Liver (tissue), 9 donors: ENCODE measurements around the gene RDH11. TPM values are rescaled to one million over a fixed set of nuclear protein-coding genes. Genes with fewer than 3 reads are reported as not detected.

Experiments
- DNase-seq: peaks from one replicate; pipeline ENCODE4 v3.0.0-alpha.2; 2017; ENCODE audit warnings: low spot score
- H3K27ac ChIP-seq, 2 donors: one replicate each; pipeline ENCODE4 v1.7.0; 2013; ENCODE audit warnings: inconsistent platforms in 2 of 2, low read length in 2 of 2, control low read depth in 1 of 2, low read depth in 1 of 2, mild to moderate bottlenecking in 1 of 2
- H3K27me3 ChIP-seq, 4 donors: one replicate each; pipeline versions ENCODE4 v1.6.1 to v1.7.0; 2013; ENCODE audit warnings: low read length in 3 of 4, inconsistent platforms in 1 of 4, mild to moderate bottlenecking in 1 of 4, moderate library complexity in 1 of 4; ENCODE audit not compliant: control insufficient read depth in 4 of 4, insufficient read depth in 4 of 4
- H3K36me3 ChIP-seq, 4 donors: one replicate each; pipeline versions ENCODE4 v1.6.1 to v1.7.0; 2013; ENCODE audit warnings: low read length in 3 of 4, mild to moderate bottlenecking in 3 of 4, low read depth in 1 of 4, moderate library complexity in 1 of 4; ENCODE audit not compliant: control insufficient read depth in 4 of 4, insufficient read depth in 3 of 4
- H3K4me1 ChIP-seq, 4 donors: one replicate each; pipeline versions ENCODE4 v1.6.1 to v1.7.0; 2013; ENCODE audit warnings: low read length in 3 of 4, mild to moderate bottlenecking in 3 of 4, moderate library complexity in 1 of 4; ENCODE audit not compliant: control insufficient read depth in 4 of 4, insufficient read depth in 4 of 4
- H3K4me3 ChIP-seq, 3 donors: one replicate each; pipeline versions ENCODE4 v1.6.1 to v1.7.0; 2013; ENCODE audit warnings: low read length in 3 of 3, control low read depth in 1 of 3, low read depth in 1 of 3, mild to moderate bottlenecking in 1 of 3
- H3K9ac ChIP-seq, 2 donors: one replicate each; pipeline ENCODE4 v1.7.0; 2013; ENCODE audit warnings: low read length in 2 of 2, mild to moderate bottlenecking in 2 of 2, moderate library complexity in 2 of 2, control low read depth in 1 of 2, low read depth in 1 of 2
- H3K9me3 ChIP-seq, 4 donors: one replicate each; pipeline versions ENCODE4 v1.6.1 to v1.7.0; 2013; ENCODE audit warnings: low read length in 3 of 4; ENCODE audit not compliant: control insufficient read depth in 4 of 4
- FOXA1 ChIP-seq: IDR thresholded peaks from 2 replicates; pipeline ENCODE4 v1.6.1; 2016; ENCODE audit warnings: antibody characterized with exemption
- FOXA2 ChIP-seq: IDR thresholded peaks from 2 replicates; pipeline ENCODE4 v1.6.1; 2016; ENCODE audit warnings: antibody characterized with exemption
- GABPA ChIP-seq, 2 donors: IDR thresholded peaks in 1 of 2; conservative IDR thresholded peaks in 1 of 2; 2 replicates each; pipeline ENCODE4 v1.6.1; 2016; ENCODE audit warnings: antibody characterized with exemption in 2 of 2, mild to moderate bottlenecking in 1 of 2, moderate library complexity in 1 of 2
- HNF4A ChIP-seq, 2 donors: conservative IDR thresholded peaks; 2 replicates each; pipeline ENCODE4 v1.6.1; 2016; ENCODE audit warnings: antibody characterized with exemption in 2 of 2, mild to moderate bottlenecking in 2 of 2
- HNF4G ChIP-seq: IDR thresholded peaks from 2 replicates; pipeline ENCODE4 v1.6.1; 2016; ENCODE audit warnings: antibody characterized with exemption
- JUND ChIP-seq, 2 donors: IDR thresholded peaks; 2 replicates each; pipeline ENCODE4 v1.6.1; 2016; ENCODE audit warnings: antibody characterized with exemption in 2 of 2
- RAD21 ChIP-seq, 2 donors: IDR thresholded peaks; 2 replicates each; pipeline ENCODE4 v1.6.1; 2016; ENCODE audit warnings: antibody characterized with exemption in 2 of 2, mild to moderate bottlenecking in 2 of 2
- SP1 ChIP-seq: IDR thresholded peaks from 2 replicates; pipeline ENCODE4 v1.6.1; 2018; ENCODE audit warnings: antibody characterized with exemption, mild to moderate bottlenecking
- TAF1 ChIP-seq: conservative IDR thresholded peaks from 2 replicates; pipeline ENCODE4 v1.6.1; 2016; ENCODE audit warnings: antibody characterized with exemption, mild to moderate bottlenecking
- WGBS: extraction: QIAGEN DNeasy Blood & Tissue Kit; methylation state at CpG from one replicate; pipeline ENCODE4 v1.1.7; 2013; 5-methylcytosine and 5-hydroxymethylcytosine counted together
- polyA plus RNA-seq, 2 donors: library from polyadenylated mRNA; stranded (reverse) in 1 of 2; unstranded in 1 of 2; fragments of 200-250 nt in 1 of 2; fragments of >200 nt in 1 of 2; fragmentation: Nextera tagmentation in 1 of 2; extraction: Ambion mirVana in 1 of 2; gene quantifications; one replicate each; pipeline versions ENCODE4 v1.2.1 to v1.2.3, GENCODE V29; 2013 to 2015
- total RNA-seq, 2 donors: library from RNA; depleted of rRNA; stranded (reverse); fragments of >200 nt; gene quantifications; one replicate each; pipeline ENCODE4 v1.2.3, GENCODE V29; 2014
- TF ChIP-seq, protein P1 (sequence below): IDR thresholded peaks from 2 replicates; pipeline ENCODE4 v1.6.1; 2016; ENCODE audit warnings: antibody characterized with exemption
- TF ChIP-seq, protein P2 (sequence below): IDR thresholded peaks from 2 replicates; pipeline ENCODE4 v1.6.1; 2016; ENCODE audit warnings: antibody characterized with exemption
- TF ChIP-seq, protein P3 (sequence below): IDR thresholded peaks from 2 replicates; pipeline ENCODE4 v1.6.1; 2016; ENCODE audit warnings: antibody characterized with exemption, mild to moderate bottlenecking
- TF ChIP-seq, protein P4 (sequence below): IDR thresholded peaks from 2 replicates; pipeline ENCODE4 v1.6.1; 2016; ENCODE audit warnings: antibody characterized with exemption
- donor health status: healthy.
- donor health status: healthy.
- donor health status: healthy.
- donor health status: healthy.
- donor health status: healthy.

The RDH11 gene
- total and polyA plus RNA-seq, 4 donors = 99.7 to 174 (median 137) TPM

DNA sequence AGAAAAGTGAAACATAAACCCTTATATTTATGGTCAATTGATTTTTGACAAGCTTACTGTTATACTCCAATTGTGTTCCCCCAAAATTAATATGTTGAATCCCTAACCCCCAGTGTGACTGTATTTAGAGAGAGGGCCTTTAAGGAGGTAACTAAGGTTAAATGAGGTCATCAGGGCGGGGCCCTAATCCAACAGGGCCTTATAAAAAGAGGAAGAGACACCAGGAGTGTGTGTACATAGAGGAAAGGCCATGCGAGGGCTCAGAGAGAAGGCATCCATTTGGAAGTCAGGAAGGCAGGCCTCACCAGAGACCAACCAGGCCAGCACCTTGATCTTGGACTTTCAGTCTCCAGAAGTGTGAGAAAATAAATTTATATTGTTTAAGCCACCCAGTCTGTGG lies 14.6 kb downstream of the RDH11 start:
- Histone ChIP-seq H3K9ac (no peak overlapping the region), H3K4me3 (no peak overlapping the region), H3K27ac (no peak overlapping the region), H3K9me3 (no peaks in the 10 kb centered on the region), H3K4me1 (peaks cover 0 to 3% (median under 1%) of the 10 kb centered on the region in 4 donors), H3K36me3 (peaks cover 6 to 27% (median 14%) of the 10 kb centered on the region in 4 donors), H3K27me3 (no peaks in the 10 kb centered on the region)
- 88% methylated on average over 2 of the region's 2 CpGs for WGBS
- TF ChIP-seq HNF4A (conservative IDR thresholded peaks at IDR 0.05) (no peak), SP1 (no peak), GABPA (IDR thresholded peaks at IDR 0.05 in 1 of 2, conservative IDR thresholded peaks at IDR 0.05 in 1 of 2) (no peak), FOXA2 (no peak), FOXA1 (no peak), JUND (IDR thresholded peaks at IDR 0.05) (no peak), RAD21 (IDR thresholded peaks at IDR 0.05) (no peak), HNF4G (no peak)
- TF ChIP-seq, protein P1, sequence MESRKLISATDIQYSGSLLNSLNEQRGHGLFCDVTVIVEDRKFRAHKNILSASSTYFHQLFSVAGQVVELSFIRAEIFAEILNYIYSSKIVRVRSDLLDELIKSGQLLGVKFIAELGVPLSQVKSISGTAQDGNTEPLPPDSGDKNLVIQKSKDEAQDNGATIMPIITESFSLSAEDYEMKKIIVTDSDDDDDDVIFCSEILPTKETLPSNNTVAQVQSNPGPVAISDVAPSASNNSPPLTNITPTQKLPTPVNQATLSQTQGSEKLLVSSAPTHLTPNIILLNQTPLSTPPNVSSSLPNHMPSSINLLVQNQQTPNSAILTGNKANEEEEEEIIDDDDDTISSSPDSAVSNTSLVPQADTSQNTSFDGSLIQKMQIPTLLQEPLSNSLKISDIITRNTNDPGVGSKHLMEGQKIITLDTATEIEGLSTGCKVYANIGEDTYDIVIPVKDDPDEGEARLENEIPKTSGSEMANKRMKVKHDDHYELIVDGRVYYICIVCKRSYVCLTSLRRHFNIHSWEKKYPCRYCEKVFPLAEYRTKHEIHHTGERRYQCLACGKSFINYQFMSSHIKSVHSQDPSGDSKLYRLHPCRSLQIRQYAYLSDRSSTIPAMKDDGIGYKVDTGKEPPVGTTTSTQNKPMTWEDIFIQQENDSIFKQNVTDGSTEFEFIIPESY = no peak
- TF ChIP-seq, protein P2, sequence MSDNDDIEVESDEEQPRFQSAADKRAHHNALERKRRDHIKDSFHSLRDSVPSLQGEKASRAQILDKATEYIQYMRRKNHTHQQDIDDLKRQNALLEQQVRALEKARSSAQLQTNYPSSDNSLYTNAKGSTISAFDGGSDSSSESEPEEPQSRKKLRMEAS = no peak
- TF ChIP-seq, protein P3, sequence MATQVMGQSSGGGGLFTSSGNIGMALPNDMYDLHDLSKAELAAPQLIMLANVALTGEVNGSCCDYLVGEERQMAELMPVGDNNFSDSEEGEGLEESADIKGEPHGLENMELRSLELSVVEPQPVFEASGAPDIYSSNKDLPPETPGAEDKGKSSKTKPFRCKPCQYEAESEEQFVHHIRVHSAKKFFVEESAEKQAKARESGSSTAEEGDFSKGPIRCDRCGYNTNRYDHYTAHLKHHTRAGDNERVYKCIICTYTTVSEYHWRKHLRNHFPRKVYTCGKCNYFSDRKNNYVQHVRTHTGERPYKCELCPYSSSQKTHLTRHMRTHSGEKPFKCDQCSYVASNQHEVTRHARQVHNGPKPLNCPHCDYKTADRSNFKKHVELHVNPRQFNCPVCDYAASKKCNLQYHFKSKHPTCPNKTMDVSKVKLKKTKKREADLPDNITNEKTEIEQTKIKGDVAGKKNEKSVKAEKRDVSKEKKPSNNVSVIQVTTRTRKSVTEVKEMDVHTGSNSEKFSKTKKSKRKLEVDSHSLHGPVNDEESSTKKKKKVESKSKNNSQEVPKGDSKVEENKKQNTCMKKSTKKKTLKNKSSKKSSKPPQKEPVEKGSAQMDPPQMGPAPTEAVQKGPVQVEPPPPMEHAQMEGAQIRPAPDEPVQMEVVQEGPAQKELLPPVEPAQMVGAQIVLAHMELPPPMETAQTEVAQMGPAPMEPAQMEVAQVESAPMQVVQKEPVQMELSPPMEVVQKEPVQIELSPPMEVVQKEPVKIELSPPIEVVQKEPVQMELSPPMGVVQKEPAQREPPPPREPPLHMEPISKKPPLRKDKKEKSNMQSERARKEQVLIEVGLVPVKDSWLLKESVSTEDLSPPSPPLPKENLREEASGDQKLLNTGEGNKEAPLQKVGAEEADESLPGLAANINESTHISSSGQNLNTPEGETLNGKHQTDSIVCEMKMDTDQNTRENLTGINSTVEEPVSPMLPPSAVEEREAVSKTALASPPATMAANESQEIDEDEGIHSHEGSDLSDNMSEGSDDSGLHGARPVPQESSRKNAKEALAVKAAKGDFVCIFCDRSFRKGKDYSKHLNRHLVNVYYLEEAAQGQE = no peak
- no peak for DNase-seq

DNA sequence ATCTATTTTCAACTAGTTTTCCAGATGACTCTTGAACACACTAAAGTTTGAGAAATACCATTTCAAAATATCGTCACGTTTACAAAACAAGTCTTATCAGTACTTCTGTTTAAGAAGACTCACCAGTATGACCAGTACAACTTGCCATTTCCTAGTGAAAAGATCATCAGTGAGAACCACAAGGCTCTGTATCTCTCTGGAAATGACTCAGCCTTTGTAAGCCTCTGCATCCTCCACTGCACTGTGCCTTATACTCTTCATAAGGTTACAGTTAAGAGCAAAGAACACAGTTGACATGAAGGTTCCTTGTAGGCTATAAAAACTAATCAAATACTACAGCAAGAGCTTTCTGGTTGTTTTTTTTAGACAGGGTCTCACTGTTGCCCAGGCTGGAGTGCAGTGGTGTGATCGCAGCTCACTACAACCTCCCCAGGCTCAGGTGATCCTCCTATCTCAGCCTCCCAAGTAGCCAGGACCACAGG lies 15.4 kb downstream of the RDH11 start:
- H3K36me3 ChIP-seq = peaks cover 2 to 20% (median 12%) of the 10 kb centered on the region in 4 donors
- 72% methylated on average over 3 of the region's 3 CpGs for WGBS
- H3K9ac ChIP-seq = no peak overlapping the region
- no peak overlapping the region for H3K4me3 ChIP-seq
- no peaks in the 10 kb centered on the region for H3K9me3 ChIP-seq
- no peak for DNase-seq
- no peak overlapping the region for H3K27ac ChIP-seq
- peaks cover 0 to 4% (median 2%) of the 10 kb centered on the region in 4 donors for H3K4me1 ChIP-seq
- no peaks in the 10 kb centered on the region for H3K27me3 ChIP-seq
- TF ChIP-seq SP1 = no peak
- TF ChIP-seq, protein P4, sequence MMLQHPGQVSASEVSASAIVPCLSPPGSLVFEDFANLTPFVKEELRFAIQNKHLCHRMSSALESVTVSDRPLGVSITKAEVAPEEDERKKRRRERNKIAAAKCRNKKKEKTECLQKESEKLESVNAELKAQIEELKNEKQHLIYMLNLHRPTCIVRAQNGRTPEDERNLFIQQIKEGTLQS = no peak
- no peak for TF ChIP-seq HNF4A (conservative IDR thresholded peaks at IDR 0.05)
- no peak for TF ChIP-seq TAF1
- TF ChIP-seq FOXA2 = no peak
